Transverse colon (tissue), 4 donors: ENCODE measurements around the gene MBNL2. TPM values are rescaled to one million over a fixed set of nuclear protein-coding genes. Genes with fewer than 3 reads are reported as not detected.

Experiments
- DNase-seq: peaks from one replicate; pipeline ENCODE4 v3.0.0-alpha.2; 2019
- H3K27ac ChIP-seq, 4 donors: fragments of 200-600 bp; sonication (generic); 2 replicates each; pipeline ENCODE4 v1.5.1; 2016 to 2018; ENCODE audit warnings: inconsistent platforms in 4 of 4
- H3K27me3 ChIP-seq: fragments of 200-600 bp; sonication (generic); 2 replicates; pipeline ENCODE4 v1.5.1; 2017; ENCODE audit warnings: inconsistent platforms
- H3K36me3 ChIP-seq, 4 donors: fragments of 200-600 bp; sonication (generic); 2 replicates each; pipeline ENCODE4 v1.5.1; 2017 to 2019; ENCODE audit warnings: inconsistent platforms in 4 of 4
- H3K4me1 ChIP-seq, 4 donors: fragments of 200-600 bp; sonication (generic); 2 replicates each; pipeline ENCODE4 v1.5.1; 2017 to 2020; ENCODE audit warnings: inconsistent platforms in 4 of 4
- H3K4me3 ChIP-seq, 4 donors: fragments of 200-600 bp; sonication (generic); 1 replicate in 1 of 4; 2 replicates in 3 of 4; pipeline versions ENCODE4 v1.5.1 to v1.6.1; 2017 to 2019; ENCODE audit warnings: inconsistent platforms in 4 of 4
- H3K9me3 ChIP-seq, 2 donors: fragments of 200-600 bp; sonication (generic); 2 replicates each; pipeline ENCODE4 v1.5.1; 2017 to 2019; ENCODE audit warnings: inconsistent platforms in 2 of 2
- CTCF ChIP-seq, 5 experiments: fragments of 200-600 bp in 3 of 5; fragments of 450-650 bp in 2 of 5; sonication (generic) in 3 of 5; IDR thresholded peaks; 1 replicate in 2 of 5; 2 replicates in 3 of 5; pipeline ENCODE4 v1.5.1; 2016 to 2017; ENCODE audit warnings: antibody characterized with exemption in 5 of 5, inconsistent platforms in 3 of 5, mild to moderate bottlenecking in 2 of 5, moderate library complexity in 1 of 5
- EP300 ChIP-seq: sonication (generic); formaldehyde crosslinking; IDR thresholded peaks from one replicate; pipeline ENCODE4 v1.6.1; 2017; ENCODE audit warnings: antibody characterized with exemption, low read depth
- POLR2A ChIP-seq: fragments of 450-650 bp; IDR thresholded peaks from one replicate; pipeline ENCODE4 v1.6.1; 2016; ENCODE audit warnings: antibody characterized with exemption, mild to moderate bottlenecking, moderate library complexity
- POLR2AphosphoS5 ChIP-seq, 3 donors: sonication (generic); formaldehyde crosslinking; IDR thresholded peaks; one replicate each; pipeline ENCODE4 v1.6.1; 2016; ENCODE audit warnings: antibody characterized with exemption in 3 of 3
- WGBS, 2 donors: methylation state at CpG; one replicate each; pipeline ENCODE4 v1.1.5; 2018; ENCODE audit warnings: low coverage in 1 of 2; 5-methylcytosine and 5-hydroxymethylcytosine counted together
- in situ Hi-C, 4 donors: fragments of 200-750 bp; cut with MboI; loops; one replicate each; pipeline versions ENCODE4 v1.15.0 to v1.15.1; 2017; ENCODE audit warnings: low sequenced_read_pairs in 3 of 4, low pct_ligation_motif_present in 1 of 4, low pct_unique_long_range_greater_than_20kb in 1 of 4
- intact Hi-C: fragments of 100-400 bp; cut with DNase I; formaldehyde crosslinking; loops from one replicate; pipeline ENCODE4 v1.15.1; 2023; ENCODE audit warnings: low total_unique reads
- total RNA-seq, 4 donors: library from RNA; depleted of rRNA; stranded (reverse); fragments of >200 nt; gene quantifications; one replicate each; pipeline ENCODE4 v1.1.0, GENCODE V29; 2016

The MBNL2 gene
- total RNA-seq, 4 donors from 2014 or later = 26.9 to 53.7 (median 46.1) TPM

GRCh38 chr13:97321616-97322321 lies 99.6 kb downstream of the MBNL2 start:
- no peak overlapping the region for H3K4me3 ChIP-seq
- H3K27me3 ChIP-seq = no peaks in the 10 kb centered on the region
- H3K27ac ChIP-seq = peak overlapping the region; percentile 9 to 64 (median 54)
- peaks cover 0 to 44% (median 26%) of the 10 kb centered on the region in 4 donors for H3K4me1 ChIP-seq
- in situ Hi-C loops (no loop called here), intact Hi-C loops (no loop called here)
- no peaks in the 10 kb centered on the region for H3K9me3 ChIP-seq
- H3K36me3 ChIP-seq = no peaks in the 10 kb centered on the region
- 69 to 71% methylated on average over 5 to 7 of the region's 7 CpGs for WGBS, 2 donors
- TF ChIP-seq POLR2AphosphoS5 (IDR thresholded peaks at IDR 0.05) = no peak
- no peak for TF ChIP-seq CTCF (IDR thresholded peaks at IDR 0.05)
- TF ChIP-seq POLR2A = no peak
- no peak for TF ChIP-seq EP300
- no peak for DNase-seq

GRCh38 chr13:97322740-97323342 lies 100.7 kb downstream of the MBNL2 start:
- H3K27ac ChIP-seq = peak overlapping the region in 3 of 4 donors; percentile 46 to 64 (median 61)
- H3K36me3 ChIP-seq = no peaks in the 10 kb centered on the region
- 84% methylated on average over 3 of the region's 3 CpGs for WGBS, 2 donors

GRCh38 chr13:97324115-97324514 lies 102.0 kb downstream of the MBNL2 start:
- no peaks in the 10 kb centered on the region for H3K9me3 ChIP-seq
- no peak for TF ChIP-seq POLR2AphosphoS5 (IDR thresholded peaks at IDR 0.05)
- no peak for TF ChIP-seq CTCF (IDR thresholded peaks at IDR 0.05)
- no peak for TF ChIP-seq POLR2A
- TF ChIP-seq EP300 = no peak
- peaks cover 0 to 42% (median 17%) of the 10 kb centered on the region in 4 donors for H3K4me1 ChIP-seq
- H3K4me3 ChIP-seq = no peak overlapping the region
- 87 to 96% methylated on average over 4 to 5 of the region's 5 CpGs for WGBS, 2 donors
- in situ Hi-C loops = no loop called here
- intact Hi-C loops = no loop called here
- no peak overlapping the region for H3K27ac ChIP-seq
- DNase-seq = no peak
- H3K36me3 ChIP-seq = no peaks in the 10 kb centered on the region
- no peaks in the 10 kb centered on the region for H3K27me3 ChIP-seq

More at GRCh38 chr13:97322740-97323342, 100.7 kb downstream of the MBNL2 start:
- in situ Hi-C loops (no loop called here), intact Hi-C loops (no loop called here)
- no peak overlapping the region for H3K4me3 ChIP-seq
- DNase-seq = no peak
- no peaks in the 10 kb centered on the region for H3K27me3 ChIP-seq
- TF ChIP-seq CTCF (IDR thresholded peaks at IDR 0.05) (no peak), POLR2A (no peak), POLR2AphosphoS5 (IDR thresholded peaks at IDR 0.05) (no peak), EP300 (no peak)
- H3K4me1 ChIP-seq = peaks cover 0 to 45% (median 25%) of the 10 kb centered on the region in 4 donors
- H3K9me3 ChIP-seq = no peaks in the 10 kb centered on the region

- TF ChIP-seq POLR2AphosphoS5 (IDR thresholded peaks at IDR 0.05) = no peak
- no peak for TF ChIP-seq CTCF (IDR thresholded peaks at IDR 0.05)
- TF ChIP-seq EP300 = no peak
- TF ChIP-seq POLR2A = no peak
- no peak for DNase-seq
- in situ Hi-C loops (no loop called here), intact Hi-C loops (no loop called here)
- H3K4me1 ChIP-seq = peaks cover 0 to 35% (median 15%) of the 10 kb centered on the region in 4 donors
- no peaks in the 10 kb centered on the region for H3K27me3 ChIP-seq
- no peak overlapping the region for H3K4me3 ChIP-seq
- H3K9me3 ChIP-seq = no peaks in the 10 kb centered on the region
- H3K36me3 ChIP-seq = no peaks in the 10 kb centered on the region
- H3K27ac ChIP-seq = no peak overlapping the region
Observed at GRCh38 chr13:97325738-97326137, 103.6 kb downstream of the MBNL2 start.
